HG03457 (cell line): ENCODE results near the gene KRTAP9-1.
"Not testable (repeated sequence)": the region's sequence is repeated elsewhere in the genome, so short reads cannot be mapped to it uniquely, and the experiment has no call there.

Experiments used
- ATAC-seq: cut with Tn5 transposase; IDR thresholded peaks from one replicate; pipeline ENCODE4 v1.9.1; 2021; ENCODE audit warnings: moderate number of reproducible peaks; ENCODE audit not compliant: unreplicated experiment

Gene KRTAP9-1

GRCh38 chr17:41178843-41179616 lies 10.7 kb upstream of the KRTAP9-1 start:
- ATAC-seq, result no peak

DNA sequence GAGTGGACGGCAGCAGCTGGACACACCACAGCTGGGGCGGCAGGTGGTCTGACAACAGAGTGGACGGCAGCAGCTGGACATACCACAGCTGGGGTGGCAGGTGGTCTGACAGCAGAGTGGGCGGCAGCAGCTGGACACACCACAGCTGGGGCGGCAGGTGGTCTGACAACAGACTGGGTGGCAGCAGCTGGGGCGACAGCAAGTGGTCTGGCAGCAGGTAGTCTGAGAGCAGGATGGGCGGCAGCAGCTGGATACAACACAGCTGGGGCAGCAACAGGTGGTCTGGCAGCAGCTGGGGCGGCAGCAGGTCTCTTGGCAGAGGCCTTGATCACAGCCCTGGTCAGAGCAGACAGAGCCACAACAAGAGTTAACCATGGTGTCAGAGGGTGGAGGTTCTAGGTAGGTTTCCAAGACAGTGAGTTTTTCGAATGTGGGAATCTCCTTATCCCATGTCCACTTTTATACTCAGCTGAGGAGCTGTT lies 5.2 kb upstream of the KRTAP9-1 start, which contains the start of gene KRTAP4-1:
Gene KRTAP4-1, minus strand, starts transcription at position 432 of the 482 bp plus-strand sequence. Its CDS starts 57 bp downstream, at position 375.
- ATAC-seq, result no peak

DNA sequence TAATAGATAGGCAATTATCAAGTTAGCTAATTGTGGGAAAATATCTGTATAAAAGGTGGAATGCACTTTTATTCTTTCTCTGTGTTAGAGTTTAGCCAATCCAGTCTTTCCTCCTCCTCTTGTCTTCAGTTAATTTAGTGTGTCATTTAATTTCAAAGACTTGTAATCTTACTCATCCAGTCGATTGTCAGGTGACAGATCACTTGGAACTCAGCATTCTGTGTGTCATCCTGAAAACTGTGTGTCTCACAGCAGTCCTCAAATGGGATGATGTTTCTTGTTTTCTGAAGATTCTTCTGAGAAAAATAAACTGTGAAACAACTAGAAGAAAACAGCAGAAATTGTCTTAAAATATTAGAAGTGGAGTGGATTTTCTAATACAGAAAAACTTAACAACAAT lies 4.7 kb upstream of the KRTAP9-1 start:
- ATAC-seq, result no peak

GRCh38 chr17:41186872-41187271 lies 2.8 kb upstream of the KRTAP9-1 start:
- ATAC-seq, result no peak

DNA sequence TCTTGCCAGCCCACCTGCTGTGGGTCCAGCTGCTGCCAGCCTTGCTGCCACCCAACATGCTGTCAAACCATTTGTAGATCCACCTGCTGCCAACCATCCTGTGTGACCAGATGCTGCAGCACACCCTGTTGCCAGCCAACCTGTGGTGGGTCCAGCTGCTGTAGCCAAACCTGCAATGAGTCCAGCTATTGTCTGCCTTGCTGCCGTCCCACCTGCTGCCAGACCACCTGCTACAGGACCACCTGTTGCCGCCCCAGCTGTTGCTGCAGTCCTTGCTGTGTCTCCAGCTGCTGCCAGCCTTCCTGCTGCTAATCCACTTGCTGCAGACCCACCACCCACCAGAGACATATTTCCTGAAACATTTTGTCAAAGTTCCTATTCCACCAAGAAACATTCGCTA lies 641 bp downstream of the KRTAP9-1 start:
- ATAC-seq, result no peak

DNA sequence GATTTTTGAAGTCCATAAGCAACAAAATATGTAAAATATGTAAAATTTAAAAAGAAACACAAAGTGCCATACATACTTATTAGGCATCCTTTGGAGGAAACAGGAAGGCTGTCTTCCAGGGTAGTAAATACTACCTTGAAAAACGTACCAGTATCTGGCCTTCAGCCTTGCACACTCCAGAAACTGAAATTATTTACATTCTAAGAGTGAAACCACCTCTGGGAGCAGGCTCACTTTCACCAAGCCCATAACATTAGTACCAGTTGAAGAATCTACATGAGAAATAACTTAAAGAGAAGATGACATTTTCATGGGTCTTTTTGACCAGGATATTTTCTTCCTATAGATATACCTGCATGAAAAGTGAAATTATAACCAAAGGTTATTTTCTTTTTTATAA lies 6.4 kb downstream of the KRTAP9-1 start:
- no peak for ATAC-seq

- ATAC-seq, result no peak
Observed at GRCh38 chr17:41199421-41200078, 9.9 kb downstream of the KRTAP9-1 start.

DNA sequence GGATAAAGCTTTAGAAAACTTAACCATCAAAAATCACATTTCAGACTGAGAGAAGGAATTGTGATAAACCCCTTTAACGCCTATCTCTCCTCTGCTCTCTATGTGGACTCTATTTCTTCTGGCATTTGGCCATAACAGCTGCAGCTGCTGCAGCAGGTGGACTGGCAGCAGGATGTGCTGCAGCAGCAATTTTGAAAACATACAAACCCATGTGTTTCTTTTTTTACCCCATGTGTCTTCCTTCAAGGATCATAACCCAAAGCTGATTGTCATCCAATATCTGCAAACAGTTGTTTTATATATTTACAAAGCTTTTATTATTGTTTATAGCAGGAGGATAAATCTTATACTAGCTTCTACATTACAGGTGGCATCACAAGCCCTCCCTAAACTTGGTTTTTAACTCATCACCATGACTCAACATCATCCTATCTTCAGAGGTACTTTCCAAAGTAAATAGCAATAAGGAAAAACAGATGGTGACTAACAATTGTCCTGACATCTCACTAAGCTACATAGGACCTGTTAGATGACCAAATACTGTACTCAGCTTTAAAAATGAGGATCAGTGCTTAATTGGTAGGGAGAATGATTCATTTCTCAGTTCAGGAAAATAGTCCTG lies 22.3 kb downstream of the KRTAP9-1 start:
- no peak for ATAC-seq

GRCh38 chr17:41212524-41213169 lies 23.0 kb downstream of the KRTAP9-1 start:
- ATAC-seq, result no peak

DNA sequence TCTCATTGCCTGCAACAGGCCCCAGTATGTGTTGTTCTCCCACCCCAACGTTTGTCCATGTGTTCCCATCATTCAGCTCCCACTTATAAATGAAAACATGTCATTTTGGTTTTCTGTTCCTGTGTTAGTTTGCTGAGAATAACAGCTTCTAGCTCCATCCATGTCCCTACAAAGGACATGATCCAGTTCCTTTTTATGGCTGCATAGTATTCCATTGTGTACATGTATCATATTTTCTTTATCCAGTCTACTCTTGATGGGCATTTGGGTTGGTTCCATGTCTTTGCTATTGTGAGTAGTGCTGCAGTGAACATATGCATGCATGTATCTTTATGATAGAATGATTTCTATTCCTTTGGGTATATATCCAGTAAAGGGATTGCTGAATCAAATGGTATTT lies 26.0 kb downstream of the KRTAP9-1 start:
- ATAC-seq, result no peak

GRCh38 chr17:41223821-41224220 lies 34.1 kb downstream of the KRTAP9-1 start:
- ATAC-seq, result no peak

DNA sequence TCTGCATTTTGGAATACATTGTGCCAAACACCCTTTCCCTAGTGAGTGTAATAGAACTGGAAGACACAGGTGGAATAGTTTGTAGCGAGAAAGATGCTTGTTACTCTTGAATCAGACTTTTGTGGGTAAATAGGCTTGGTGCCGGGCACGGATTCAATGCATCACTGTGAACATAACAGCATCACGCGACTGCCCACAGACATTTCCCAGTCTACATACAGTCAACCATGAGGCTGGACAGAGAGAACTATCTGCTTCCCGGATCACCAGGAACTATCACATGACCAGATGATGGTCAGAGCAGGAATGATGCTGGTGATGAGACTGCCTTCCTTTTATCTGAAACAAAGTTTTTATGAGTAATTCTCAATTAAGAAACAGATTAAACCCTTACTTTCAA lies 36.4 kb downstream of the KRTAP9-1 start:
- ATAC-seq, result no peak

DNA sequence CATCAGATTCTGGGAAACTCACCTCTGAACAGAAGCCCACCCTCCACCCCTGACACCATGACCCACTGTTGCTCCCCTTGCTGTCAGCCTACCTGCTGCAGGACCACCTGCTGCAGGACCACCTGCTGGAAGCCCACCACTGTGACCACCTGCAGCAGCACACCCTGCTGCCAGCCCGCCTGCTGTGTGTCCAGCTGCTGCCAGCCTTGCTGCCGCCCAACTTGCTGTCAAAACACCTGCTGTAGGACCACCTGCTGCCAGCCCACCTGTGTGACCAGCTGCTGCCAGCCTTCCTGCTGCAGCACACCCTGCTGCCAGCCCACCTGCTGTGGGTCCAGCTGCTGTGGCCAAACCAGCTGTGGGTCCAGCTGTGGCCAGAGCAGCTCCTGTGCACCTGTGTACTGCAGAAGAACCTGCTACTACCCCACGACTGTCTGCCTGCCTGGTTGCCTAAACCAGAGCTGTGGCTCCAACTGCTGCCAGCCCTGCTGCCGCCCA lies 37.0 kb downstream of the KRTAP9-1 start, which contains the start of gene KRTAP9-2:
Gene KRTAP9-2, plus strand, starts transcription at position 51 of the 498 bp plus-strand sequence. Its CDS starts 7 bp downstream, at position 58.
- ATAC-seq, result not testable (repeated sequence)

DNA sequence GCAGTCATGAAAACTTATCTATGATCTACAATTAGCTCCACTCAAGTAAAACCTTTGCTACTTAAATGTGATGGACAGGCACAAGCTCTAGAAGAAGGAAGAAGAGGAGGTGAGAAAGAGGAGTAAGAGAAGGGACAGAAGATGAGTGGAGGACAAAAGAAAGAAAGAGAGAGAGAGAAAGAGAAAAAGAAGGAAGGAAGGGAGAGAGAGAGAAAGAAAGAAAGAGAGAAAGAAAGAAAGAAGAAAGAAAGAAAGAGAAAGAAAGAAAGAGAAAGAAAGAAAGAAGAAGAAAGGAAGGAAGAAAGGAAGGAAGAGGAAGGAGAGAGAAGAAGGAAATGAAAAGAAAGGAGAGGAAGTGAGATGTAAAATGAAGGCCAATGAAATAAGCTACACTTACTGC lies 40.4 kb downstream of the KRTAP9-1 start:
- no peak for ATAC-seq

DNA sequence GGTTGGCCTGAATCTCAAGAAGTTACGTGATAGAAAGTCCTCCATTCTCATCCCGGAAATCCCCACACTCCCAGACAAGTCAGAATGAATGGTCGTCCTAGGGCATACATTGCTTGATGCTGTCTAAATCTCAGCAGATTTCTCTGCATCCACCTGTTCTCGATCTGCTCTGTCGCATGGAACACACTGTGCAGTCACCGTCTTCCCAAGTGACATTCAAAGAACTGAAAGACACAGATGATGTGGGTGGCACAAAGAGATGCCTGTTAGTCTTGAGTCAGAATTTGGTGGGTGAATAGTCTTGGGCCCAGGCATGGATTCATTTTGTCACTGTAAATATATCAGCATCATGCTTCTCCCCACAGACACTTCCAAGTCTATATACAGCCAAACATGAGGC lies 42.0 kb downstream of the KRTAP9-1 start:
- no peak for ATAC-seq

GRCh38 chr17:41232399-41233105 lies 42.9 kb downstream of the KRTAP9-1 start, which contains the start of gene KRTAP9-3:
KRTAP9-3 (plus strand) TSS chr17:41232449; CDS start chr17:41232502, 53 bp downstream.
- not testable (repeated sequence) for ATAC-seq

GRCh38 chr17:41237116-41237515 lies 47.4 kb downstream of the KRTAP9-1 start:
- ATAC-seq, result not testable (repeated sequence)

DNA sequence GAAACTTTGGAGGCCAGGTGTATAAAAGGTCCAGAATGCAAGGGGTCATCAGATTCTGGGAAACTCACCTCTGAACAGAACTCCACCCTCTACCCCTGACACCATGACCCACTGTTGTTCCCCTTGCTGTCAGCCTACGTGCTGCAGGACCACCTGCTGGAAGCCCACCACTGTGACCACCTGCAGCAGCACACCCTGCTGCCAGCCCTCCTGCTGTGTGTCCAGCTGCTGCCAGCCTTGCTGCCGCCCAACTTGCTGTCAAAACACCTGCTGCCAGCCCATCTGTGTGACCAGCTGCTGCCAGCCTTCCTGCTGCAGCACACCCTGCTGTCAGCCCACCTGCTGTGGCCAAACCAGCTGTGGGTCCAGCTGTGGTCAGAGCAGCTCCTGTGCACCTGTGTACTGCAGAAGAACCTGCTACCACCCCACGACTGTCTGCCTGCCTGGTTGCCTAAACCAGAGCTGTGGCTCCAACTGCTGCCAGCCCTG lies 48.3 kb downstream of the KRTAP9-1 start, which contains the start of gene KRTAP9-8:
Gene KRTAP9-8, plus strand, starts transcription at position 51 of the 489 bp plus-strand sequence. Its CDS starts 53 bp downstream, at position 104.
- not testable (repeated sequence) for ATAC-seq
